Pancreas (tissue), 10 donors: Measurements from ENCODE around the gene DIAPH3. TPM values are rescaled to one million over a fixed set of nuclear protein-coding genes. Genes with fewer than 3 reads are reported as not detected.

Experiments used
- ATAC-seq, 4 donors: fragments of 200-7000 bp; cut with Tn5 transposase; one replicate each; pipeline versions ENCODE4 v1.8.0 to v1.9.1; 2020; ENCODE audit warnings: mild to moderate bottlenecking in 4 of 4, moderate library complexity in 4 of 4
- DNase-seq, 6 donors: peaks; one replicate each; pipeline ENCODE4 v3.0.0-alpha.2; 2020
- FAIRE-seq: peaks from 2 replicates; lab custom pipeline; 2012; peaks lifted over from hg19 to GRCh38; lab: Jason Lieb, UNC
- H3K27ac ChIP-seq, 4 donors: fragments of 200-600 bp; sonication (generic); 1 replicate in 3 of 4; 2 replicates in 1 of 4; pipeline versions ENCODE4 v1.5.0 to v1.8.0; 2020
- H3K27me3 ChIP-seq, 4 donors: fragments of 200-600 bp; one replicate each; pipeline ENCODE4 v1.8.0; 2021
- H3K36me3 ChIP-seq, 3 donors: fragments of 200-600 bp; sonication (generic) in 1 of 3; one replicate each; pipeline versions ENCODE4 v1.5.0 to v1.8.0; 2020 to 2021
- H3K4me1 ChIP-seq, 3 donors: fragments of 200-600 bp; one replicate each; pipeline ENCODE4 v1.8.0; 2021
- H3K4me3 ChIP-seq, 4 donors: fragments of 200-600 bp; sonication (generic) in 2 of 4; one replicate each; pipeline versions ENCODE4 v1.5.0 to v1.8.0; 2020 to 2021
- H3K9me3 ChIP-seq, 4 donors: fragments of 200-600 bp; one replicate each; pipeline ENCODE4 v1.8.0; 2021
- CTCF ChIP-seq, 4 donors: fragments of 200-600 bp; sonication (generic) in 3 of 4; IDR thresholded peaks; one replicate each; pipeline versions ENCODE4 v1.5.0 to v1.8.0; 2021; ENCODE audit warnings: antibody characterized with exemption in 4 of 4
- WGBS, 2 donors: extraction: QIAGEN DNeasy Blood & Tissue Kit; methylation state at CpG; one replicate each; pipeline ENCODE4 v1.1.7; 2013; 5-methylcytosine and 5-hydroxymethylcytosine counted together
- intact Hi-C, 3 donors: fragments of 100-400 bp; cut with DNase I; formaldehyde crosslinking; loops; one replicate each; pipeline versions ENCODE4 v1.11.1 to v1.14.2; 2022
- polyA plus RNA-seq, 2 donors: library from polyadenylated mRNA; stranded (reverse); fragments of 200-250 nt; gene quantifications; one replicate each; pipeline ENCODE4 v1.2.3, GENCODE V29; 2013
- total RNA-seq, 6 donors: library from RNA; stranded (reverse); fragmentation: NEBNext Ultra II Directional in 4 of 6; extraction: Animal tissue kit (Norgen Biotek cat#: 25700) in 4 of 6; gene quantifications; one replicate each; pipeline versions ENCODE4 v1.2.1 to v1.2.4, GENCODE V29; 2021 to 2023
- donor health status: healthy with polysubstance abuse.
- donor health status: DM: no; HTN: no; CAD: no; lungs with moderate emphysema.
- donor health status: DM: no; HTN: no; CAD: no.
- donor health status: control.
- donor health status: control.
- donor health status: Bipolar disorder and iron deficiency.
- donor health status: DM: yes; HTN: yes; CAD: no.
- donor health status: DM: no; HTN: no; CAD: no.
- donor health status: DM: no; HTN: no; CAD: no.
- donor health status: DM: yes; HTN: yes; CAD: no.

The DIAPH3 gene
- total and polyA plus RNA-seq, 8 donors = 0.12 to 1.3 (median 0.42) TPM; not detected in 1

GRCh38 chr13:59861676-59862075 is 302.1 kb downstream of the DIAPH3 start:
- Histone ChIP-seq H3K36me3 (no peaks in the 10 kb centered on the region), H3K9me3 (no peaks in the 10 kb centered on the region), H3K4me1 (no peaks in the 10 kb centered on the region), H3K4me3 (no peak overlapping the region), H3K27ac (no peak overlapping the region), H3K27me3 (no peaks in the 10 kb centered on the region)
- intact Hi-C loops = no loop called here
- DNase-seq = no peak
- no peak for ATAC-seq
- no peak for FAIRE-seq
- WGBS, 2 donors = 78 to 87% methylated on average over 4 of the region's 4 CpGs
- TF ChIP-seq CTCF (IDR thresholded peaks at IDR 0.05) = no peak

GRCh38 chr13:59856281-59856810 is 307.4 kb downstream of the DIAPH3 start:
- H3K36me3 ChIP-seq = no peaks in the 10 kb centered on the region
- no peaks in the 10 kb centered on the region for H3K9me3 ChIP-seq
- H3K4me3 ChIP-seq = no peak overlapping the region
- ATAC-seq (no peak), DNase-seq (no peak), FAIRE-seq (no peak)
- H3K4me1 ChIP-seq = no peaks in the 10 kb centered on the region
- H3K27me3 ChIP-seq = no peaks in the 10 kb centered on the region
- no peak overlapping the region for H3K27ac ChIP-seq
- no peak for TF ChIP-seq CTCF (IDR thresholded peaks at IDR 0.05)
- intact Hi-C loops = no loop called here

- Histone ChIP-seq H3K27ac (no peak overlapping the region), H3K36me3 (no peaks in the 10 kb centered on the region), H3K4me3 (no peak overlapping the region), H3K27me3 (no peaks in the 10 kb centered on the region), H3K4me1 (no peaks in the 10 kb centered on the region), H3K9me3 (no peaks in the 10 kb centered on the region)
- no peak for DNase-seq
- intact Hi-C loops = no loop called here
- 92 to 95% methylated on average over 2 of the region's 2 CpGs for WGBS, 2 donors
- ATAC-seq = no peak
- no peak for TF ChIP-seq CTCF (IDR thresholded peaks at IDR 0.05)
- no peak for FAIRE-seq
Observed at GRCh38 chr13:59846845-59847620, 316.7 kb downstream of the DIAPH3 start.

- Histone ChIP-seq H3K27ac (no peak overlapping the region), H3K36me3 (no peaks in the 10 kb centered on the region), H3K4me1 (no peaks in the 10 kb centered on the region), H3K4me3 (no peak overlapping the region), H3K9me3 (no peaks in the 10 kb centered on the region), H3K27me3 (no peaks in the 10 kb centered on the region)
- 87 to 89% methylated on average over 3 of the region's 3 CpGs for WGBS, 2 donors
- DNase-seq = no peak
- intact Hi-C loops = no loop called here
- TF ChIP-seq CTCF (IDR thresholded peaks at IDR 0.05) = no peak
- FAIRE-seq = no peak
- no peak for ATAC-seq
Observed at GRCh38 chr13:59843040-59843439, 320.7 kb downstream of the DIAPH3 start.

- Histone ChIP-seq H3K27me3 (no peaks in the 10 kb centered on the region), H3K9me3 (no peaks in the 10 kb centered on the region), H3K4me3 (no peak overlapping the region), H3K36me3 (no peaks in the 10 kb centered on the region), H3K27ac (no peak overlapping the region), H3K4me1 (no peaks in the 10 kb centered on the region)
- no peak for DNase-seq
- ATAC-seq = no peak
- no peak for FAIRE-seq
- whole genome bisulfite sequencing, 2 donors = 95 to 98% methylated on average over 4 of the region's 4 CpGs
- intact Hi-C loops = no loop called here
- TF ChIP-seq CTCF (IDR thresholded peaks at IDR 0.05) = no peak
Observed at GRCh38 chr13:59842507-59842906, 321.2 kb downstream of the DIAPH3 start.
